Coronary artery (tissue), 2 donors: ENCODE data around the gene CADPS.

Experiments
- DNase-seq: peaks from one replicate; pipeline ENCODE4 v3.0.0-alpha.2; 2017; ENCODE audit warnings: low spot score
- H3K27ac ChIP-seq, 2 donors: fragments of 200-600 bp; sonication (generic); one replicate each; pipeline ENCODE4 v1.5.1; 2016 to 2019
- H3K4me3 ChIP-seq: fragments of 200-600 bp; sonication (generic); 2 replicates; pipeline ENCODE4 v1.5.1; 2016; ENCODE audit warnings: mild to moderate bottlenecking, moderate library complexity
- TF ChIP-seq, protein P1 (sequence below): fragments of 200-600 bp; sonication (generic); IDR thresholded peaks from one replicate; pipeline ENCODE4 v1.5.1; 2019; ENCODE audit warnings: antibody characterized with exemption

CADPS gene

DNA sequence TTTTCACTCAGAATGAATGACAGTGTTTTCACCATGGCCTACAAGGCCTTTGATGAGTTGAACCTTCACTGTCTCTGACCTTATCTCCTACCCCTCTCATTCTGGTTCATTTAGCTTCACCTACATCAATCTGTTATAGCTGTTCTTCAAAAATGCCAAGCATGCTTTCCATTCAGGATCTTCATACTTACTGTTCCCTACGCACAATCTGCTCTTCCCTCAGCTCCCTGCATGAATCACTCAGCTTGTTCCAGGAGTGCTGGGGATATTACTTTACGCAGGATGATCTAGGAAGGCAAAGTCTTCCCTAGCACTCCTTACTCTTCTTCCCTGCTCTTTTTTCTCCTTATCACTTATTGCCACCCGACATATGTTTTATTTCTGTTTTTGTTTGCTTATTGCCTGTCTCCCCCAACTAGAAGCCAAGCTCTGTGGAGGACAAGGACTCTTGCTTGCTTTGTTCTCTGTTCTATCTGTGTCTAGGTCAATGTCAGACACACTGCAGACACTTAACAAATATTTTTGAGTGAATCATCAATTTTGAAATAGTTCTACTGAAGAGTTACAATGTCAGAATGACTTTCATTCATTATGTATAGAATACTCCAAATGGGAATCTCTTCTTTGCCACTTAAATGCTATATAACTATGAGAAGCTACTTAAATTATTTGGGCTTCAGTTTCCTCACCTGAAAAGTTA, 263.5 kb downstream of the CADPS start:
- Histone ChIP-seq H3K4me3 (no peak overlapping the region), H3K27ac (no peak overlapping the region)
- DNase-seq: no peak
- TF ChIP-seq, protein P1, sequence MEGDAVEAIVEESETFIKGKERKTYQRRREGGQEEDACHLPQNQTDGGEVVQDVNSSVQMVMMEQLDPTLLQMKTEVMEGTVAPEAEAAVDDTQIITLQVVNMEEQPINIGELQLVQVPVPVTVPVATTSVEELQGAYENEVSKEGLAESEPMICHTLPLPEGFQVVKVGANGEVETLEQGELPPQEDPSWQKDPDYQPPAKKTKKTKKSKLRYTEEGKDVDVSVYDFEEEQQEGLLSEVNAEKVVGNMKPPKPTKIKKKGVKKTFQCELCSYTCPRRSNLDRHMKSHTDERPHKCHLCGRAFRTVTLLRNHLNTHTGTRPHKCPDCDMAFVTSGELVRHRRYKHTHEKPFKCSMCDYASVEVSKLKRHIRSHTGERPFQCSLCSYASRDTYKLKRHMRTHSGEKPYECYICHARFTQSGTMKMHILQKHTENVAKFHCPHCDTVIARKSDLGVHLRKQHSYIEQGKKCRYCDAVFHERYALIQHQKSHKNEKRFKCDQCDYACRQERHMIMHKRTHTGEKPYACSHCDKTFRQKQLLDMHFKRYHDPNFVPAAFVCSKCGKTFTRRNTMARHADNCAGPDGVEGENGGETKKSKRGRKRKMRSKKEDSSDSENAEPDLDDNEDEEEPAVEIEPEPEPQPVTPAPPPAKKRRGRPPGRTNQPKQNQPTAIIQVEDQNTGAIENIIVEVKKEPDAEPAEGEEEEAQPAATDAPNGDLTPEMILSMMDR: no peak

DNA sequence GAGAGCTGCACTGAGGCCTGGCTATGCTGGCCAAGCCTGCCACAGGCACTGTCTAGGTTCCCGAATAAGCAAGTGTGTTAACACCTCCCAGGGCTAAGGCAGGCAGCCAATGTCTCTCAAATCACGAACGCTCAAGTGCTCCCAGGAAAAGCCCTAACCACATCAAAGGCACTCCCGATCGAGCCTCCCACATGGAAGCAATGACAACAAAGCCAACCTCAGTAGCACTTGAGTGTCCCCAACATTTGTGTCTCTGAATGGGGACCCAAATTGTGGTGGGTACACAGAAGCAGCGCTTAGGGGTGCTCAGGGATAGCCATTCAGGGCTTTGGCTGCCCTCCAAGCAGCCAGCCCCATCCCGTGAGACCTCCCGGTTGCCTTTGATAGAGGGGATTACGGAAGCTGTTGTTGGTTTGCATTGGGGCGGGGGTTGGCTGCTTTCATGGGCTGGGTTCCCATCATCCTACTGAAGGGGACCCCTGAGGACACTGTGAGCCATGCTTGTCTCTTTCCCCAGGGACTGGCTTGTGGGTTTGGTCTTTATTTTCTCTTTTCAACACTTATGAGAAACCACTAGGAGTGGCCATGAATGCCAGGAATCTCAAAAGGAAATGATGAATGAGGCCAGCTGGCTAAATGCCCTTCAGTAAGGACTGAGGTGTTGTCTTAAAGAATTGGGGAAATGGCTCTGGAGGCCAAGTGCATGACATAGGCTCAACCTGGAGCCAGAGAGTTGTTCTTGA, 267.8 kb downstream of the CADPS start:
- H3K27ac ChIP-seq: no peak overlapping the region
- H3K4me3 ChIP-seq: no peak overlapping the region
- DNase-seq: no peak
- TF ChIP-seq, protein P1: no peak

DNA sequence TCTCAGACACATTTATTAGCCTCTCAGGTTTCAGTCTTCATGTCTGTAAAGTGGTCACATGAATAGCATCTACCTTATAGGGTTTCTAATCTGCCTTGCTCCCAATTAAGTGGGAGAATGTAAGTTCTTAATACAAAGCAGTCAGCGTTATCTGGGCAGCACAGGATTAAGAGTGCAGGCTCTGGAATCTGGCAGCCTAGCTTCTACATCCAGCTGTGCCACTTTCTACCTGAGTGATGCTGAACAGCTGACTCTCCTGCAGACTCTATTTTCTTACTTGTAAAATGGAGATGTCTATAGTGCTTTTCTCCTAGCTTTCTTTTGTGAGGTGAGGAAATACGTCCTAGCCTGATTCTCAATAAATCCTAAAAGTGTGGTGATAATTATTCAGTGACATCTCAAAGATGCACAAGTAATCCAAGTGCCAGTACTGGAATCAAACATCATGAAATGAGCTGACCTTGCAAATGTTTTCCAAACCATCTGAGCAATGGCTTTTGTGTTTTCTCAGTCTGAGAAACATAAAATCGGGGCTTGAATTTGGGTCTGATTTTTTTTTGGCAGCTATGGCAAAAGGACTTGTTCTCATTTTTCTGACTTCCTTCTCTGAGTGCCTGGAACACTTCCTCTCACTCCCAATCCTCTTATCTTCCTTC, 269.7 kb downstream of the CADPS start:
- DNase-seq: no peak
- no peak overlapping the region for H3K4me3 ChIP-seq
- H3K27ac ChIP-seq: no peak overlapping the region
- TF ChIP-seq, protein P1: no peak

DNA sequence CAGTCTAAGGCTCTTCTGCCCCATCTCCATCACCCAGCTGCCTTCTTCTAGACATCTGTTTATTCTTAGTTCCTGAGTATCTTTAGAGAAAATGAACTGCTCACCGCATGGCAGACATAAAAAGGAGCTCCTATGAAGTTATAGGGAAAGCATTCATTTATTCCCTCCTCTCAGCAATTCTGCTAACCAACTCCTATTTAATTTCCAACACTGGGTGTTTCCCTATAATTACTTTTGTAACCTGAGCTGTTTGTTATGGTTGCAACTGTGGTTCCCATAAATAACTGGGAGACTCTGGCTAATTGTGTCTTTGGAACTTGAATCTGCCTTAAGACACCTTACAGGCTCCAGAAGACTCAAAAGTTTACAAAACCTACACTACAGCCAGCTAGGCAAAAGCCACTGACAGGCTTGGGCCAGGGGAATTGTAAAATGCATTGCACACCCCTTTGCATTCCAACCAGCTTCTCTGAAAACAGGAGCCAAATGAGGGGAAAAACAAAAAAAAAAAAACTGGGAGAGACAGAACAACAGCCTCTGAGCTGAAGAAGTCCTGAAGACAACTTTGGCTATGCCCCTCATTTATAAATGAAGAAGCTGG, 270.4 kb downstream of the CADPS start:
- Histone ChIP-seq H3K27ac (no peak overlapping the region), H3K4me3 (no peak overlapping the region)
- TF ChIP-seq, protein P1: no peak
- DNase-seq: no peak

DNA sequence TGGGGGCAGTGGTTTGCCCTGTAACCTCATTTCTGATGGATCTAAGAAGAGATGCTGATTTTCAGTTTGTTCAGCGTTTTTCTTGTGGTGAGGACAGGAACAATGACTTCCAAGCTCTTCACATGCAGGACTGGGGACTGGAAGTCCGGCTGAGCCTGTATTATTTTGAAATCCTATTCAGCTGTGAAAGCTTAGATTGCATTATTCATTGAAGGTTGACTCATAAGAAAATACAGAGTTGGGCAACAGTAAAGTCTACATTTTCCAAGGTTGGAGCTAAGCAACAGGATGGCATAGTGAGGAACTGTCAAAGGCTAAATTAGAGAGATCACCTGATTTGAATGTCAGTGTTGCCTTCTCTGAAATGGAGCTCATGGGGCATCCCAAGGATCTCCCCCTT, 270.9 kb downstream of the CADPS start:
- TF ChIP-seq, protein P1: no peak
- no peak overlapping the region for H3K27ac ChIP-seq

DNA sequence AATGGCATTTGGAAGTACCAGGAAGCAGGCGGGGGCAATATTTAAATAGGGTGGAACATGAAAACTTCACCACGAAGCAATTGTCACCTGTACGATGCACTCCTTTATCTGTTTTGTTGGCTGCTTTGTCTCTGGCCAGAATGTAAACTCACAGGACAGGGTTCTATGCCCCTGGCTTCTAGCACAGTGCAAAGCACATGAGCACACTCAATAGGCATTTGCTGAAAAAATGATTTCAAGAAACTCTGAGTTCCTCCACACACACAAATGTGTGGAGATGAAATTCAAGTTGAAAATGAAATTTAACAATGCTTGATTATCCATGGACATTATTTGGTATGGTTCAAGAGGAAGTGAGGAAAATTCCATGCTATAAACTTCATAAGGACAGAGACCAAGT, 272.2 kb downstream of the CADPS start:
- TF ChIP-seq, protein P1: no peak

More for the DNA sequence above, 270.9 kb downstream of the CADPS start:
- no peak for DNase-seq
- no peak overlapping the region for H3K4me3 ChIP-seq

More for the DNA sequence above, 272.2 kb downstream of the CADPS start:
- no peak overlapping the region for H3K4me3 ChIP-seq
- no peak for DNase-seq
- H3K27ac ChIP-seq: no peak overlapping the region
